Heart left ventricle (tissue), 16 donors: ENCODE measurements around the gene ERICH6B. TPM values are rescaled to one million over a fixed set of nuclear protein-coding genes. Genes with fewer than 3 reads are reported as not detected.

Experiments
- ATAC-seq, 4 donors: fragments of 200-7000 bp; cut with Tn5 transposase; one replicate each; pipeline ENCODE4 v1.9.1; 2020 to 2022; ENCODE audit warnings: moderate library complexity in 4 of 4, mild to moderate bottlenecking in 3 of 4, moderate number of reproducible peaks in 1 of 4
- DNase-seq, 5 donors: peaks; one replicate each; pipeline ENCODE4 v3.0.0-alpha.2; 2020
- H3K27ac ChIP-seq, 12 donors: fragments of 200-600 bp; sonication (generic) in 4 of 12; one replicate each; pipeline versions ENCODE4 v1.5.0 to v1.8.0; 2016 to 2022; ENCODE audit warnings: mild to moderate bottlenecking in 2 of 12
- H3K27me3 ChIP-seq, 9 donors: fragments of 200-600 bp; sonication (generic) in 2 of 9; one replicate each; pipeline versions ENCODE4 v1.5.1 to v1.8.0; 2016 to 2022; ENCODE audit warnings: mild to moderate bottlenecking in 3 of 9
- H3K36me3 ChIP-seq, 9 donors: fragments of 200-600 bp; sonication (generic) in 2 of 9; one replicate each; pipeline versions ENCODE4 v1.5.0 to v1.8.0; 2018 to 2022; ENCODE audit warnings: mild to moderate bottlenecking in 2 of 9
- H3K4me1 ChIP-seq, 12 donors: fragments of 200-600 bp; sonication (generic) in 4 of 12; one replicate each; pipeline versions ENCODE4 v1.5.0 to v1.8.0; 2016 to 2022; ENCODE audit warnings: mild to moderate bottlenecking in 3 of 12
- H3K4me3 ChIP-seq, 12 donors: fragments of 200-600 bp; sonication (generic) in 4 of 12; one replicate each; pipeline versions ENCODE4 v1.5.0 to v1.8.0; 2017 to 2022; ENCODE audit warnings: mild to moderate bottlenecking in 9 of 12, moderate library complexity in 4 of 12
- H3K9me3 ChIP-seq, 12 donors: fragments of 200-600 bp; sonication (generic) in 4 of 12; one replicate each; pipeline versions ENCODE4 v1.5.0 to v1.8.0; 2016 to 2022; ENCODE audit warnings: mild to moderate bottlenecking in 1 of 12
- POLR2A ChIP-seq, 2 donors: fragments of 450-650 bp; IDR thresholded peaks; one replicate each; pipeline ENCODE4 v1.6.1; 2017; ENCODE audit warnings: antibody characterized with exemption in 2 of 2, mild to moderate bottlenecking in 2 of 2, moderate library complexity in 2 of 2
- WGBS, 4 donors: extraction: QIAGEN DNeasy Blood & Tissue Kit in 2 of 4; methylation state at CpG; one replicate each; pipeline versions ENCODE4 v1.1.5 to v1.1.7; 2013 to 2018; 5-methylcytosine and 5-hydroxymethylcytosine counted together
- intact Hi-C, 10 donors: fragments of 100-400 bp; cut with DNase I; formaldehyde crosslinking; loops; one replicate each; pipeline versions ENCODE4 v1.11.1 to v1.14.2; 2022
- polyA plus RNA-seq, 2 donors: library from polyadenylated mRNA; stranded (reverse); fragments of 200-250 nt; gene quantifications; one replicate each; pipeline ENCODE4 v1.2.3, GENCODE V29; 2013
- total RNA-seq, 9 donors: library from RNA; depleted of rRNA in 2 of 9; stranded (reverse); fragments of >200 nt in 2 of 9; fragmentation: NEBNext Ultra II Directional in 3 of 9; extraction: Animal tissue kit (Norgen Biotek cat#: 25700) in 3 of 9; gene quantifications; one replicate each; pipeline versions ENCODE4 v1.1.0 to v1.2.4, GENCODE V29; 2016 to 2023
- TF ChIP-seq, protein P1 (sequence below), 12 donors: fragments of 200-600 bp; sonication (generic) in 4 of 12; IDR thresholded peaks; one replicate each; pipeline versions ENCODE4 v1.5.0 to v1.8.0; 2018 to 2022; ENCODE audit warnings: antibody characterized with exemption in 12 of 12, mild to moderate bottlenecking in 5 of 12
- donor health status: ischemic (EF 13 %, LVEDD 7.1; RV severe dilation, severe dysfunction).
- donor health status: healthy with polysubstance abuse.
- donor health status: DM: no; HTN: yes; CAD: no.
- donor health status: DM: no; HTN: no; CAD: no.
- donor health status: ischemic (EF 25% LVEDD 6.9; RV normal size, moderate dysfunction).
- donor health status: ischemic (EF 25% LVEDD 5.7; RV mildly dilated, moderate dysfunction).
- donor health status: healthy.
- donor health status: DM: yes; HTN: yes; CAD: no.
- donor health status: ischemic (EF 35%, LVEDD 5.7; RV mildly dilated, moderate dysfunction).
- donor health status: nonischemic (EF 11% LVEDD 7.7; RV severe dilation, severe dysfunction).
- donor health status: DM: yes; HTN: yes; CAD: no.
- donor health status: PGD.
- donor health status: ischemic (EF 29% LVEDD 5.4; RV normal size, mild dysfunction).
- donor health status: nonischemic (EF 23%, LVEDD 6.1; RV moderate dilation, normal function).

The ERICH6B gene
- total and polyA plus RNA-seq, 11 donors, result not detected

DNA sequence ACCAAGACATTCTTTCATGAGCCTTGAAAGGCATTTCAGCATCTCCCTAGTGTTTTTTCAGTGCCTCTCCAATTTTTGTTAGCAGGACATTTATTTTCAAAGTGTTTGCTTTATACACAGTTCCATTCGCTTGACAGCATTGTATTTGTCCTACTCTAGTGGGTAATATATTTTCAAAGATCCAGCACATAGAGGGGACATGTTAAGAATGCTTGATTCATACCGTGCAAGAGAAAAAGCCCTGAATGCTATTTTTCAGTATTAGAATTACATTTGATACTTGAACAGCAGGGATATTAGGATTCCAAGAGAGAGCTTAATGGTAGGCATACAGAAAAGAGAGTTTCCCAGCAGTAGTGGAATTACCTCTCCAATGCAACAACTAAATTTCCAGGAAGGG is 21.3 kb downstream of the ERICH6B start:
- ATAC-seq (no peak), DNase-seq (no peak)
- Histone ChIP-seq H3K4me3 (no peak overlapping the region), H3K4me1 (no peaks in the 10 kb centered on the region), H3K36me3 (no peaks in the 10 kb centered on the region), H3K27me3 (peaks cover 0 to 15% (median 0%) of the 10 kb centered on the region in 9 donors), H3K27ac (no peak overlapping the region), H3K9me3 (peaks cover 0 to 9% (median 0%) of the 10 kb centered on the region in 12 donors)
- TF ChIP-seq, protein P1, sequence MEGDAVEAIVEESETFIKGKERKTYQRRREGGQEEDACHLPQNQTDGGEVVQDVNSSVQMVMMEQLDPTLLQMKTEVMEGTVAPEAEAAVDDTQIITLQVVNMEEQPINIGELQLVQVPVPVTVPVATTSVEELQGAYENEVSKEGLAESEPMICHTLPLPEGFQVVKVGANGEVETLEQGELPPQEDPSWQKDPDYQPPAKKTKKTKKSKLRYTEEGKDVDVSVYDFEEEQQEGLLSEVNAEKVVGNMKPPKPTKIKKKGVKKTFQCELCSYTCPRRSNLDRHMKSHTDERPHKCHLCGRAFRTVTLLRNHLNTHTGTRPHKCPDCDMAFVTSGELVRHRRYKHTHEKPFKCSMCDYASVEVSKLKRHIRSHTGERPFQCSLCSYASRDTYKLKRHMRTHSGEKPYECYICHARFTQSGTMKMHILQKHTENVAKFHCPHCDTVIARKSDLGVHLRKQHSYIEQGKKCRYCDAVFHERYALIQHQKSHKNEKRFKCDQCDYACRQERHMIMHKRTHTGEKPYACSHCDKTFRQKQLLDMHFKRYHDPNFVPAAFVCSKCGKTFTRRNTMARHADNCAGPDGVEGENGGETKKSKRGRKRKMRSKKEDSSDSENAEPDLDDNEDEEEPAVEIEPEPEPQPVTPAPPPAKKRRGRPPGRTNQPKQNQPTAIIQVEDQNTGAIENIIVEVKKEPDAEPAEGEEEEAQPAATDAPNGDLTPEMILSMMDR (IDR thresholded peaks at IDR 0.05), result no peak
- TF ChIP-seq POLR2A (IDR thresholded peaks at IDR 0.05), result no peak
- 76 to 81% (median 80%) methylated on average over 2 of the region's 2 CpGs for WGBS, 4 donors
- intact Hi-C loops, result no loop called here

DNA sequence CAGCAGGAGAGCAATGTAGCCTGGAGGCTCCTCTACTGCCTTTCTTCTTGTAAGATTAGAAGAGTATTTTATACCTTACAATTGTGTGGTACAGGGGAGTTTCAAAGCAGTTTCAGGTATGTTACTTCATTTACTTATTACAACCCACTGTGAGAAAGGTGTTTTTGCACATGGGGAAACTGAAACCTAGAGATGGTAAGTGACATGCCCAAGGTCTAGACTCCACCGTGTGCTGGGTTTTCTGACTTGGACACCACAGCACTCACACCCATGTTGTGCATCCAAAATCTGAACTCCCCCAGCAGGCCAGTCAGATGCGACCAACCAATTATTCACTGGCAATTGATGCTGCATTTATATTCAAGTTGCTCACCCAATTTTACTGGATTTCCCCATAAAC is 22.8 kb downstream of the ERICH6B start:
- ATAC-seq (no peak), DNase-seq (no peak)
- peaks cover 0 to 9% (median 0%) of the 10 kb centered on the region in 12 donors for H3K9me3 ChIP-seq
- TF ChIP-seq POLR2A (IDR thresholded peaks at IDR 0.05), result no peak
- TF ChIP-seq, protein P1 (IDR thresholded peaks at IDR 0.05), result no peak
- no peaks in the 10 kb centered on the region for H3K4me1 ChIP-seq
- peaks cover 0 to 7% (median 0%) of the 10 kb centered on the region in 9 donors for H3K27me3 ChIP-seq
- 80 to 90% (median 84%) methylated on average over 2 of the region's 2 CpGs for WGBS, 4 donors
- intact Hi-C loops, result no loop called here
- H3K27ac ChIP-seq, result no peak overlapping the region
- H3K36me3 ChIP-seq, result no peaks in the 10 kb centered on the region
- H3K4me3 ChIP-seq, result no peak overlapping the region

DNA sequence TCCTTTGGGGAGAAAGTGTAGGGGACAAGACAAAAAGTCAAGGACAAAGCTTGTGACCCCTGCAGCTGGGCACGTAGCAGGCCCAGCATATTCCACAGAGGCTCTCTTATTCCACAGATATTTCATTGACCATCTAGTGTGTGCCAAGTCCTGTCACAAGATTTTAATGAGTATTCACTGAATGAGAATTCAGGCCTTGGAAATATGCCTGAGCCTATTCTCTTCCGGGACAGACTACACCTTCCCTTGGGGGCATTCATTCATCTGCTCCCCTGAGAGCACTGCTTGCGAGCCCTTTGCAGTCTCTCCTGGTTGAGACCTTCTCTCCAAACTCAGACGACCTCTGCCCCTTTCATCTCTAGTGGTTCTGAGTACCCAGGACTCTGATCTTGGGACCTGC is 25.5 kb downstream of the ERICH6B start:
- H3K36me3 ChIP-seq, result no peaks in the 10 kb centered on the region
- H3K9me3 ChIP-seq, result peaks cover 0 to 9% (median 0%) of the 10 kb centered on the region in 12 donors
- no peak for DNase-seq
- WGBS, 4 donors, result 56 to 70% (median 65%) methylated on average over 4 of the region's 4 CpGs
- TF ChIP-seq POLR2A (IDR thresholded peaks at IDR 0.05), result no peak
- TF ChIP-seq, protein P1 (IDR thresholded peaks at IDR 0.05), result no peak
- intact Hi-C loops, result no loop called here
- ATAC-seq, result no peak
- peaks cover 0 to 6% (median 0%) of the 10 kb centered on the region in 9 donors for H3K27me3 ChIP-seq
- no peaks in the 10 kb centered on the region for H3K4me1 ChIP-seq
- no peak overlapping the region for H3K4me3 ChIP-seq
- no peak overlapping the region for H3K27ac ChIP-seq

DNA sequence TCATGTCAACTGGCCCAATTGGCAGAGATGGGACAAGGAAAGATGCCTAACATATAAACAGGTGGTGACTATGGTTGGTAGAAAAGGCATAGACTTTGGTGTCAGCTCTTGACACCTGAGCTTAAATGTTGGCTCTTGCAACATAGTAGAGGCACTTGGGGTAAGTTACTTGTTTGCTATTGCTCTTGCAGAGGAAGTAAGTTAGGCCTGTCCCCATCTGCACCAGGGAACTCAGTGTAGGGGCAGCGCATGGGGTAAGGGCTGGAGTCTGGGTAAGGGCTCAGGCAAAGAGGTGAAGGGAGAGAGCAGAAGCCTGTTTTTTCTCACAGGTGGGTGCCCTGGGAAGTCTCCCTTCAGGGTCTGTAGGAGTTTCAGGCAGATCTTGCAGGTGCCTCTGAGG is 27.6 kb downstream of the ERICH6B start:
- peaks cover 0 to 6% (median 0%) of the 10 kb centered on the region in 9 donors for H3K27me3 ChIP-seq
- intact Hi-C loops, result no loop called here
- DNase-seq (no peak), ATAC-seq (no peak)
- no peak overlapping the region for H3K4me3 ChIP-seq
- TF ChIP-seq, protein P1 (IDR thresholded peaks at IDR 0.05), result no peak
- TF ChIP-seq POLR2A (IDR thresholded peaks at IDR 0.05), result no peak
- peaks cover 0 to 9% (median 0%) of the 10 kb centered on the region in 12 donors for H3K9me3 ChIP-seq
- 80 to 100% (median 98%) methylated on average over 1 of the region's 1 CpG for WGBS, 4 donors
- no peak overlapping the region for H3K27ac ChIP-seq
- H3K36me3 ChIP-seq, result no peaks in the 10 kb centered on the region
- no peaks in the 10 kb centered on the region for H3K4me1 ChIP-seq
